OCI-LY7 (cell line): ENCODE measurements around the gene SECTM1. TPM values are rescaled to one million over a fixed set of nuclear protein-coding genes. Genes with fewer than 3 reads are reported as not detected.

Source experiments
- BruUV-seq: library from RNA; stranded (reverse); fragments of 400-500 nt; replicated peaks from 2 replicates; lab custom pipeline; 2021; lab: Mats Ljungman, UMichigan
- CTCF ChIA-PET: fragments of 300-600 bp; sonication (Branson Sonifier 250); formaldehyde crosslinking; loops from one replicate; lab custom pipeline; 2022; ENCODE audit warnings: antibody characterized with exemption; ENCODE audit not compliant: unreplicated experiment; lab: Charles Lee
- POLR2A ChIA-PET: fragments of 300-600 bp; sonication (Branson Sonifier 250); formaldehyde crosslinking; loops from one replicate; lab custom pipeline; 2022; ENCODE audit warnings: antibody characterized with exemption; lab: Charles Lee
- DNase-seq: peaks from one replicate; pipeline ENCODE4 v3.0.0-alpha.2; 2015; ENCODE audit warnings: low spot score
- H2AFZ ChIP-seq: fragments of 200-600 bp; sonication (generic), shearing (Covaris generic); 2 replicates; pipeline ENCODE4 v1.6.1; 2014; ENCODE audit warnings: mild to moderate bottlenecking, antibody characterized with exemption, low read length, moderate library complexity
- H3K27ac ChIP-seq: fragments of 200-600 bp; sonication (generic); 2 replicates; pipeline ENCODE4 v1.5.1; 2014; ENCODE audit warnings: mixed run types, low read depth, mild to moderate bottlenecking, moderate library complexity, low read length, inconsistent platforms; ENCODE audit not compliant: poor library complexity, severe bottlenecking
- H3K36me3 ChIP-seq: fragments of 200-600 bp; sonication (generic); 2 replicates; pipeline ENCODE4 v1.6.1; 2014; ENCODE audit warnings: mild to moderate bottlenecking, antibody characterized with exemption, low read length, moderate library complexity, mixed read lengths; ENCODE audit not compliant: insufficient read depth
- H3K4me1 ChIP-seq: fragments of 200-600 bp; sonication (generic); 2 replicates; pipeline ENCODE4 v1.5.1; 2014; ENCODE audit warnings: mild to moderate bottlenecking, low read length; ENCODE audit not compliant: insufficient read depth, poor library complexity, severe bottlenecking
- H3K4me2 ChIP-seq: fragments of 200-600 bp; sonication (generic); 2 replicates; pipeline ENCODE4 v1.6.1; 2014; ENCODE audit warnings: mild to moderate bottlenecking, low read length
- H3K4me3 ChIP-seq: fragments of 200-600 bp; sonication (generic); 2 replicates; pipeline ENCODE4 v1.5.1; 2014; ENCODE audit warnings: mild to moderate bottlenecking, low read depth, low read length; ENCODE audit not compliant: poor library complexity, severe bottlenecking
- H3K79me2 ChIP-seq: fragments of 200-600 bp; sonication (generic); 2 replicates; pipeline ENCODE4 v1.6.1; 2016; ENCODE audit warnings: low read depth, mild to moderate bottlenecking, low read length, moderate library complexity, mixed read lengths; ENCODE audit not compliant: insufficient read depth
- H3K9me2 ChIP-seq: fragments of 200-600 bp; sonication (generic); 2 replicates; pipeline ENCODE4 v1.6.1; 2016; ENCODE audit warnings: mild to moderate bottlenecking, low read length, mixed read lengths; ENCODE audit not compliant: insufficient read depth
- H3K9me3 ChIP-seq: fragments of 200-600 bp; sonication (generic); 2 replicates; pipeline ENCODE4 v1.6.1; 2014; ENCODE audit warnings: mild to moderate bottlenecking, mixed run types, low read length, mixed read lengths
- H4K20me1 ChIP-seq: fragments of 200-600 bp; sonication (generic); 2 replicates; pipeline ENCODE4 v1.6.1; 2014; ENCODE audit warnings: mild to moderate bottlenecking, antibody characterized with exemption, low read length, moderate library complexity, mixed read lengths; ENCODE audit not compliant: insufficient read depth
- EZH2phosphoT487 ChIP-seq: fragments of 200-600 bp; sonication (generic); IDR thresholded peaks from 2 replicates; pipeline ENCODE4 v1.6.1; 2018; ENCODE audit warnings: low read depth, borderline replicate concordance, mild to moderate bottlenecking, mixed run types, antibody characterized with exemption, low read length, moderate library complexity, mixed read lengths
- intact Hi-C: fragments of 100-400 bp; cut with micrococcal nuclease; formaldehyde crosslinking; loops from one replicate; pipeline ENCODE4 v1.10.0; 2022; ENCODE audit not compliant: unreplicated experiment
- total RNA-seq, 2 experiments: library from RNA; depleted of rRNA in 1 of 2; stranded (reverse); fragments of >200 nt in 1 of 2; shearing (Covaris generic) in 1 of 2; gene quantifications; 2 replicates each; pipeline ENCODE4 v1.2.3, GENCODE V29; 2014 to 2022
- TF ChIP-seq, protein P1 (sequence below): fragments of 200-600 bp; sonication (generic); conservative IDR thresholded peaks from 2 replicates; pipeline ENCODE4 v1.5.1; 2014; ENCODE audit warnings: mild to moderate bottlenecking, antibody characterized with exemption, low read length, moderate library complexity, mixed read lengths

SECTM1 gene
- total RNA-seq, 2 experiments from 2014 or later, result not detected

DNA sequence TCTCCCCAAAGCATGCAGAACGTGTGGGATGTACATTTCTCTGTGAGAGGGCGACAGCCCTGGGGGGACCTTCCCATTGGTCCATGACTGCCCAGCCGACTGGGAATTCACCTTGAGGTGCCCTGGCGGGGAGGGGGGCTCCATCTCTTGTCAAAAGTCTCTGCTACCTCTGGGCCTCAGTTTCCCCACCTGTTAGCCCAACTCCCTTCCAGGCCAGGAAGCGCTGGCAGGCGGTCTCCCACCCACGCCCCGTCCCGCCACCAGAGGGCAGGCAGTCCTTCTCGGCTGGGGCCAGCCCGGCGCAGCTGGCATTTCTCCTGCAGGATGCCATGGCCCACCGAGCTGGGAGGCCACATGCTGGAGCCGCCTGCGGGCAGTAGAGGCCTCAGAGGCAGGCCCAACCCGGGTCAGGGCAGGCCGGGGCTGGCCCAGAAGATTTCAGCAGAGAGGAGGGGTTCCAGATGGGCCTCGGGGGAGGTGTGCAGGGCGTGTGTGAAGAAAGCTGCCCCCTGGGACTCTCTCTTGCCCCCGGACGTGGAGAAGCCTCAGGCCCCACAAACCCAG lies 32.8 kb downstream of the SECTM1 start:
- intact Hi-C loops, result loop anchor here (1.0 kb wide), 1 partner anchor 50 kb away; no protein-coding TSS in a partner anchor
- TF ChIP-seq, protein P1, sequence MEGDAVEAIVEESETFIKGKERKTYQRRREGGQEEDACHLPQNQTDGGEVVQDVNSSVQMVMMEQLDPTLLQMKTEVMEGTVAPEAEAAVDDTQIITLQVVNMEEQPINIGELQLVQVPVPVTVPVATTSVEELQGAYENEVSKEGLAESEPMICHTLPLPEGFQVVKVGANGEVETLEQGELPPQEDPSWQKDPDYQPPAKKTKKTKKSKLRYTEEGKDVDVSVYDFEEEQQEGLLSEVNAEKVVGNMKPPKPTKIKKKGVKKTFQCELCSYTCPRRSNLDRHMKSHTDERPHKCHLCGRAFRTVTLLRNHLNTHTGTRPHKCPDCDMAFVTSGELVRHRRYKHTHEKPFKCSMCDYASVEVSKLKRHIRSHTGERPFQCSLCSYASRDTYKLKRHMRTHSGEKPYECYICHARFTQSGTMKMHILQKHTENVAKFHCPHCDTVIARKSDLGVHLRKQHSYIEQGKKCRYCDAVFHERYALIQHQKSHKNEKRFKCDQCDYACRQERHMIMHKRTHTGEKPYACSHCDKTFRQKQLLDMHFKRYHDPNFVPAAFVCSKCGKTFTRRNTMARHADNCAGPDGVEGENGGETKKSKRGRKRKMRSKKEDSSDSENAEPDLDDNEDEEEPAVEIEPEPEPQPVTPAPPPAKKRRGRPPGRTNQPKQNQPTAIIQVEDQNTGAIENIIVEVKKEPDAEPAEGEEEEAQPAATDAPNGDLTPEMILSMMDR, result peak; percentile 91
- TF ChIP-seq EZH2phosphoT487, result no peak
- no peak overlapping the region for H2AFZ ChIP-seq

DNA sequence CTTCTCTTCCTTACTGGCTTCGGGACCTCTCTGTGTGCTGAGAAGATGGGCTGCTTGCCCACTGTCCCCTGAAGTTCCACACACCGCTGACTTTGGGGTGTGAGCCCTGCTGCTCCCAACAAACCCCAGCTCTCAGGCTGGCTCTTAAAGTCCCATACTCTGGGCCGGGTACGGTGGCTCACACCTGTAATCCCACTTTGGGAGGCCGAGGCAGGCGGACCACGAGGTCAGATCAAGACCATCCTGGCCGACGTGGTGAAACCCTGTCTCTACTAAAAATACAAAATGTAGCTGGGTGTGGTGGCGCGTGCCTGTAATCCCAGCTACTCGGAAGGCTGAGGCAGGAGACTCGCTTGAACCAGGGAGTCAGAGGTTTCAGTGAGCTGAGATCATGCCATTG lies 33.3 kb downstream of the SECTM1 start:
- H2AFZ ChIP-seq, result no peak overlapping the region
- H3K9me3 ChIP-seq, result no peaks in the 10 kb centered on the region
- ChIA-PET CTCF (interaction anchor here (0.7 kb wide), 1 partner anchor 159 kb away, joined by 3 read pairs; no protein-coding TSS in a partner anchor), POLR2A (interaction anchor here (0.6 to 1.6 kb wide), 2 partner anchors 34 to 50 kb away, joined by 5 to 8 read pairs; no protein-coding TSS in a partner anchor)
- no peaks in the 10 kb centered on the region for H3K9me2 ChIP-seq
- no peaks in the 10 kb centered on the region for H3K79me2 ChIP-seq
- intact Hi-C loops, result loop anchor here (1.0 kb wide), 1 partner anchor 50 kb away; no protein-coding TSS in a partner anchor
- no TSS peak for BruUV-seq
- DNase-seq, result no peak
- H3K4me2 ChIP-seq, result no peak overlapping the region
- H3K4me1 ChIP-seq, result peaks cover 37% of the 10 kb centered on the region
- no peaks in the 10 kb centered on the region for H3K36me3 ChIP-seq
- no peaks in the 10 kb centered on the region for H4K20me1 ChIP-seq
- H3K27ac ChIP-seq, result no peak overlapping the region
- TF ChIP-seq, protein P1, result no peak
- TF ChIP-seq EZH2phosphoT487, result no peak
- H3K4me3 ChIP-seq, result no peak overlapping the region

More for the DNA sequence above, 32.8 kb downstream of the SECTM1 start:
- no peaks in the 10 kb centered on the region for H4K20me1 ChIP-seq
- no peaks in the 10 kb centered on the region for H3K9me3 ChIP-seq
- no peak overlapping the region for H3K27ac ChIP-seq
- no peaks in the 10 kb centered on the region for H3K79me2 ChIP-seq
- H3K4me2 ChIP-seq, result peak overlapping the region; percentile 24; the same call in 1 of the 2 replicates
- ChIA-PET POLR2A (interaction anchor here (0.6 to 1.6 kb wide), 3 partner anchors 34 to 50 kb away, joined by 3 to 8 read pairs (median 5); no protein-coding TSS in a partner anchor), CTCF (interaction anchor here (0.7 kb wide), 1 partner anchor 159 kb away, joined by 3 read pairs; no protein-coding TSS in a partner anchor)
- H3K4me1 ChIP-seq, result peaks cover 37% of the 10 kb centered on the region
- H3K36me3 ChIP-seq, result no peaks in the 10 kb centered on the region
- H3K4me3 ChIP-seq, result no peak overlapping the region
- DNase-seq, result peak; percentile 79
- BruUV-seq, result no TSS peak
- no peaks in the 10 kb centered on the region for H3K9me2 ChIP-seq

DNA sequence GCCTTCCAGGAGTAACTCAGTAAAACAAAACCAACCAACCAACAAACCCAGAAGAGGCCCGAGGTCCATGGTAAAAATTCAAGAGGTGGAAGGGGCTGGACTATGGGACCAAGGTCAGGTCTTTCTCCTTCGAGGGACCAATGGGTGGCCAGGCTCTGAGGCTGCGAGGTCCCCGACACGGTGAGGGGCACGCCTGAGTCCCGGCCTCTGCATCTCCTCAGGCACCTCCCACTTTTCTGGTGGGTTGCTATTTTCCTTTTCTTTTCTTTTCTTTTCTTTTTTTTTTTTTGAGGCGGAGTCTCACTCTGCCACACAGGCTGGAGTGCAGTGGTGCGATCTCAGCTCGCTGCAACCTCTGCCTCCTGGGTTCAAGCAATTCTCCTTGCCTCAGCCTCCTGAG lies 34.1 kb downstream of the SECTM1 start:
- H4K20me1 ChIP-seq, result no peaks in the 10 kb centered on the region
- H3K36me3 ChIP-seq, result no peaks in the 10 kb centered on the region
- no peak for TF ChIP-seq EZH2phosphoT487
- TF ChIP-seq, protein P1, result no peak
- no peaks in the 10 kb centered on the region for H3K9me3 ChIP-seq
- ChIA-PET CTCF (no interaction called here), POLR2A (interaction anchor here (1.6 kb wide), 1 partner anchor 51 kb away, joined by 8 read pairs; no protein-coding TSS in a partner anchor)
- H3K4me1 ChIP-seq, result peaks cover 37% of the 10 kb centered on the region
- DNase-seq, result no peak
- no peak overlapping the region for H2AFZ ChIP-seq
- no peak overlapping the region for H3K4me3 ChIP-seq
- H3K9me2 ChIP-seq, result no peaks in the 10 kb centered on the region
- BruUV-seq, result no TSS peak
- H3K27ac ChIP-seq, result no peak overlapping the region
- H3K4me2 ChIP-seq, result no peak overlapping the region
- intact Hi-C loops, result loop anchor here (10.0 kb wide), 2 partner anchors 195 to 255 kb away; no protein-coding TSS in a partner anchor
- no peaks in the 10 kb centered on the region for H3K79me2 ChIP-seq
